Medulla oblongata (tissue), 1 donor: ENCODE results near the gene BMP7.
"Not testable (repeated sequence)": the region's sequence is repeated elsewhere in the genome, so short reads cannot be mapped to it uniquely, and the experiment has no call there.

Source experiments
- DNase-seq: peaks from one replicate; pipeline ENCODE4 v3.0.0-alpha.2; 2015; ENCODE audit errors: extremely low spot score

The BMP7 gene

GRCh38 chr20:57287901-57288300 is 21.5 kb upstream of the BMP7 start:
- no peak for DNase-seq

- DNase-seq, result no peak
Observed at GRCh38 chr20:57287007-57287880, 20.8 kb upstream of the BMP7 start.

GRCh38 chr20:57283860-57284259 is 17.4 kb upstream of the BMP7 start:
- no peak for DNase-seq

GRCh38 chr20:57282670-57283361 is 16.4 kb upstream of the BMP7 start:
- DNase-seq, result peak; percentile 84

GRCh38 chr20:57281900-57282299 is 15.5 kb upstream of the BMP7 start:
- DNase-seq, result peak; percentile 36

GRCh38 chr20:57280221-57280620 is 13.8 kb upstream of the BMP7 start:
- DNase-seq, result no peak

GRCh38 chr20:57279548-57279947 is 13.1 kb upstream of the BMP7 start:
- not testable (repeated sequence) for DNase-seq

- DNase-seq, result no peak
Observed at GRCh38 chr20:57278457-57278856, 12.0 kb upstream of the BMP7 start.

GRCh38 chr20:57277398-57278105 is 11.1 kb upstream of the BMP7 start:
- no peak for DNase-seq

GRCh38 chr20:57276221-57276620 is 9.8 kb upstream of the BMP7 start:
- DNase-seq, result no peak

- no peak for DNase-seq
Observed at GRCh38 chr20:57275813-57276212, 9.4 kb upstream of the BMP7 start.

GRCh38 chr20:57275334-57275733 is 8.9 kb upstream of the BMP7 start:
- no peak for DNase-seq

- DNase-seq, result no peak
Observed at GRCh38 chr20:57274846-57275245, 8.4 kb upstream of the BMP7 start.

GRCh38 chr20:57274299-57274698 is 7.9 kb upstream of the BMP7 start:
- DNase-seq, result no peak

- DNase-seq, result no peak
Observed at GRCh38 chr20:57272883-57273535, 6.6 kb upstream of the BMP7 start.

- no peak for DNase-seq
Observed at GRCh38 chr20:57270204-57270984, 4.0 kb upstream of the BMP7 start.

- no peak for DNase-seq
Observed at GRCh38 chr20:57269148-57269984, 2.9 kb upstream of the BMP7 start.

GRCh38 chr20:57268399-57269076 is 2.1 kb upstream of the BMP7 start:
- no peak for DNase-seq

GRCh38 chr20:57267158-57267821 is 849 bp upstream of the BMP7 start:
- no peak for DNase-seq
